Erythroblast (primary cell): ENCODE measurements around the gene SCAI.

ENCODE experiments used
- GATA1 ChIP-seq: IDR thresholded peaks from 2 replicates; pipeline ENCODE4 v1.6.1; 2011; ENCODE audit warnings: low read depth, mild to moderate bottlenecking, control low read depth, low read length, moderate library complexity
- POLR2A ChIP-seq: IDR thresholded peaks from 2 replicates; pipeline ENCODE4 v1.6.1; 2011; ENCODE audit warnings: mild to moderate bottlenecking, low read length

- no peak for TF ChIP-seq POLR2A
- TF ChIP-seq GATA1: no peak
Observed at GRCh38 chr9:124899845-124900244, 243.5 kb downstream of the SCAI start.
